ENCODE measurements around the gene SCFD1.
A peak's percentile ranks its signal among the peaks of the same experiment; 100 is the strongest.
"Not testable (repeated sequence)": the region's sequence is repeated elsewhere in the genome, so short reads cannot be mapped to it uniquely, and the experiment has no call there.

SCFD1 gene

GRCh38 chr14:30610787-30611343 lies 11.3 kb upstream of the SCFD1 start:
- DNase-seq (ENCODE audit: low read depth, low spot score), result peak; percentile 80

- DNase-seq (ENCODE audit: low read depth, low spot score), result no peak
These were observed 8.0 kb upstream of the SCFD1 start for GRCh38 chr14:30614155-30614554.

- peak; percentile 29 for DNase-seq (ENCODE audit: low read depth, low spot score)
These were observed 1.9 kb upstream of the SCFD1 start for GRCh38 chr14:30620178-30620577.

GRCh38 chr14:30621354-30621939 lies 672 bp upstream of the SCFD1 start:
- DNase-seq (ENCODE audit: low read depth, low spot score), result no peak

- DNase-seq (ENCODE audit: low read depth, low spot score), result no peak
These were observed 1.5 kb downstream of the SCFD1 start for GRCh38 chr14:30623412-30624131.

- DNase-seq (ENCODE audit: low read depth, low spot score), result no peak
These were observed 2.0 kb downstream of the SCFD1 start for GRCh38 chr14:30624132-30624423.

- DNase-seq (ENCODE audit: low read depth, low spot score), result no peak
These were observed 3.4 kb downstream of the SCFD1 start for GRCh38 chr14:30625533-30625932.

GRCh38 chr14:30629432-30629831 lies 7.3 kb downstream of the SCFD1 start:
- DNase-seq (ENCODE audit: low read depth, low spot score), result peak; percentile 15

- DNase-seq (ENCODE audit: low read depth, low spot score), result no peak
These were observed 8.1 kb downstream of the SCFD1 start for GRCh38 chr14:30630248-30630647.

- DNase-seq (ENCODE audit: low read depth, low spot score), result no peak
These were observed 10.6 kb downstream of the SCFD1 start for GRCh38 chr14:30632730-30633129.

GRCh38 chr14:30638926-30639325 lies 16.8 kb downstream of the SCFD1 start:
- no peak for DNase-seq (ENCODE audit: low read depth, low spot score)

- no peak for DNase-seq (ENCODE audit: low read depth, low spot score)
These were observed 19.1 kb downstream of the SCFD1 start for GRCh38 chr14:30641207-30641606.

GRCh38 chr14:30644462-30644861 lies 22.3 kb downstream of the SCFD1 start:
- DNase-seq (ENCODE audit: low read depth, low spot score), result not testable (repeated sequence)

- no peak for DNase-seq (ENCODE audit: low read depth, low spot score)
These were observed 23.5 kb downstream of the SCFD1 start for GRCh38 chr14:30645600-30645999.

GRCh38 chr14:30648471-30648870 lies 26.4 kb downstream of the SCFD1 start:
- DNase-seq (ENCODE audit: low read depth, low spot score), result no peak

GRCh38 chr14:30651937-30652336 lies 29.8 kb downstream of the SCFD1 start:
- DNase-seq (ENCODE audit: low read depth, low spot score), result no peak

GRCh38 chr14:30655124-30655523 lies 33.0 kb downstream of the SCFD1 start:
- no peak for DNase-seq (ENCODE audit: low read depth, low spot score)

- no peak for DNase-seq (ENCODE audit: low read depth, low spot score)
These were observed 33.5 kb downstream of the SCFD1 start for GRCh38 chr14:30655658-30656057.

- DNase-seq (ENCODE audit: low read depth, low spot score), result peak; percentile 44
These were observed 34.1 kb downstream of the SCFD1 start for GRCh38 chr14:30656190-30656632.

GRCh38 chr14:30657050-30657449 lies 34.9 kb downstream of the SCFD1 start:
- DNase-seq (ENCODE audit: low read depth, low spot score), result no peak

GRCh38 chr14:30657606-30658163 lies 35.6 kb downstream of the SCFD1 start:
- DNase-seq (ENCODE audit: low read depth, low spot score), result peak; percentile 13

- DNase-seq (ENCODE audit: low read depth, low spot score), result no peak
These were observed 36.5 kb downstream of the SCFD1 start for GRCh38 chr14:30658645-30659044.

- DNase-seq (ENCODE audit: low read depth, low spot score), result no peak
These were observed 47.5 kb downstream of the SCFD1 start for GRCh38 chr14:30669594-30669993.

Data from astrocyte of the hippocampus (primary cell).